ENCODE data around the gene GRIA4.
A peak's percentile ranks its signal among the peaks of the same experiment; 100 is the strongest.

GRIA4 gene

GRCh38 chr11:106017093-106017492 lies 407.2 kb downstream of the GRIA4 start:
- H3F3A ChIP-seq (ENCODE audit: insufficient read depth), result no peaks in the 10 kb centered on the region
- TF ChIP-seq EZH2phosphoT487 (conservative IDR thresholded peaks at IDR 0.05; ENCODE audit: low read length), result no peak
- TF ChIP-seq, protein P1, sequence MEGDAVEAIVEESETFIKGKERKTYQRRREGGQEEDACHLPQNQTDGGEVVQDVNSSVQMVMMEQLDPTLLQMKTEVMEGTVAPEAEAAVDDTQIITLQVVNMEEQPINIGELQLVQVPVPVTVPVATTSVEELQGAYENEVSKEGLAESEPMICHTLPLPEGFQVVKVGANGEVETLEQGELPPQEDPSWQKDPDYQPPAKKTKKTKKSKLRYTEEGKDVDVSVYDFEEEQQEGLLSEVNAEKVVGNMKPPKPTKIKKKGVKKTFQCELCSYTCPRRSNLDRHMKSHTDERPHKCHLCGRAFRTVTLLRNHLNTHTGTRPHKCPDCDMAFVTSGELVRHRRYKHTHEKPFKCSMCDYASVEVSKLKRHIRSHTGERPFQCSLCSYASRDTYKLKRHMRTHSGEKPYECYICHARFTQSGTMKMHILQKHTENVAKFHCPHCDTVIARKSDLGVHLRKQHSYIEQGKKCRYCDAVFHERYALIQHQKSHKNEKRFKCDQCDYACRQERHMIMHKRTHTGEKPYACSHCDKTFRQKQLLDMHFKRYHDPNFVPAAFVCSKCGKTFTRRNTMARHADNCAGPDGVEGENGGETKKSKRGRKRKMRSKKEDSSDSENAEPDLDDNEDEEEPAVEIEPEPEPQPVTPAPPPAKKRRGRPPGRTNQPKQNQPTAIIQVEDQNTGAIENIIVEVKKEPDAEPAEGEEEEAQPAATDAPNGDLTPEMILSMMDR (IDR thresholded peaks at IDR 0.05; ENCODE audit: insufficient read depth, low read length, poor library complexity, severe bottlenecking), result no peak
- no peak overlapping the region for H3K9ac ChIP-seq (ENCODE audit: low read length)
- peaks cover 11% of the 10 kb centered on the region; the same call in 1 of the 2 replicates for H3K36me3 ChIP-seq (ENCODE audit: low read length)
- H4K20me1 ChIP-seq (ENCODE audit: low read depth, low read length), result 0 out of 2 replicates have a peak, but pooled peaks cover 4% of the 10 kb centered on the region
- H3K79me2 ChIP-seq (ENCODE audit: insufficient read depth, low read length), result peaks cover 98% of the 10 kb centered on the region
- no peaks in the 10 kb centered on the region for H3K9me3 ChIP-seq (ENCODE audit: insufficient read depth, low read length)
- H2AFZ ChIP-seq (ENCODE audit: low read depth, low read length, severe bottlenecking), result no peak overlapping the region
- H3K27ac ChIP-seq (ENCODE audit: low read depth, low read length), result no peak overlapping the region
- H3K9me2 ChIP-seq (replicated peaks; ENCODE audit: insufficient read depth, low read length), result no peaks in the 10 kb centered on the region
- H3K4me3 ChIP-seq (ENCODE audit: insufficient read depth, low read length, poor library complexity, severe bottlenecking), result no peak overlapping the region
- no peaks in the 10 kb centered on the region for H3K27me3 ChIP-seq (ENCODE audit: low read length)
- peak overlapping the region; percentile 13 for H3K4me2 ChIP-seq (ENCODE audit: low read depth, low read length, poor library complexity, severe bottlenecking)

- no peaks in the 10 kb centered on the region for H3K27me3 ChIP-seq (ENCODE audit: low read length)
- peak overlapping the region; percentile 70 for H3K4me2 ChIP-seq (ENCODE audit: low read depth, low read length, poor library complexity, severe bottlenecking)
- H4K20me1 ChIP-seq (ENCODE audit: low read depth, low read length), result no peaks in the 10 kb centered on the region
- H3K9me3 ChIP-seq (ENCODE audit: insufficient read depth, low read length), result no peaks in the 10 kb centered on the region
- H3K9ac ChIP-seq (ENCODE audit: low read length), result peak overlapping the region; percentile 84
- H3K79me2 ChIP-seq (ENCODE audit: insufficient read depth, low read length), result peaks cover 55% of the 10 kb centered on the region
- peaks cover 6% of the 10 kb centered on the region; the same call in 1 of the 2 replicates for H3K36me3 ChIP-seq (ENCODE audit: low read length)
- H3K4me3 ChIP-seq (ENCODE audit: insufficient read depth, low read length, poor library complexity, severe bottlenecking), result peak overlapping the region; percentile 81
- H3K27ac ChIP-seq (ENCODE audit: low read depth, low read length), result peak overlapping the region; percentile 30
- H2AFZ ChIP-seq (ENCODE audit: low read depth, low read length, severe bottlenecking), result peak overlapping the region; percentile 55
- TF ChIP-seq, protein P1 (IDR thresholded peaks at IDR 0.05; ENCODE audit: insufficient read depth, low read length, poor library complexity, severe bottlenecking), result no peak
- TF ChIP-seq EZH2phosphoT487 (conservative IDR thresholded peaks at IDR 0.05; ENCODE audit: low read length), result no peak
- H3F3A ChIP-seq (ENCODE audit: insufficient read depth), result peaks cover 16% of the 10 kb centered on the region
- H3K9me2 ChIP-seq (replicated peaks; ENCODE audit: insufficient read depth, low read length), result no peaks in the 10 kb centered on the region
Observed at GRCh38 chr11:106021181-106021966, 411.5 kb downstream of the GRIA4 start.

GRCh38 chr11:106021967-106022794 lies 412.3 kb downstream of the GRIA4 start, which contains the start of gene MSANTD4:
Gene MSANTD4 (minus strand): TSS chr11:106022240. CDS start chr11:106010917, 11,323 bp downstream.
- Histone ChIP-seq H3K9me3 (ENCODE audit: insufficient read depth, low read length) (no peaks in the 10 kb centered on the region), H3F3A (ENCODE audit: insufficient read depth) (peaks cover 16% of the 10 kb centered on the region), H3K27me3 (ENCODE audit: low read length) (no peaks in the 10 kb centered on the region), H2AFZ (ENCODE audit: low read depth, low read length, severe bottlenecking) (peak within 1 kb of the TSS; percentile 93), H3K4me3 (ENCODE audit: insufficient read depth, low read length, poor library complexity, severe bottlenecking) (peak within 1 kb of the TSS; percentile 81), H3K36me3 (ENCODE audit: low read length) (peaks cover 4% of the 10 kb centered on the region; the same call in 1 of the 2 replicates), H4K20me1 (ENCODE audit: low read depth, low read length) (no peaks in the 10 kb centered on the region), H3K9ac (ENCODE audit: low read length) (peak within 1 kb of the TSS; percentile 84), H3K27ac (ENCODE audit: low read depth, low read length) (peak within 1 kb of the TSS; percentile 53), H3K79me2 (ENCODE audit: insufficient read depth, low read length) (peaks cover 47% of the 10 kb centered on the region), H3K4me2 (ENCODE audit: low read depth, low read length, poor library complexity, severe bottlenecking) (peak within 1 kb of the TSS; percentile 70), H3K9me2 (replicated peaks; ENCODE audit: insufficient read depth, low read length) (no peaks in the 10 kb centered on the region)
- TF ChIP-seq, protein P1 (IDR thresholded peaks at IDR 0.05; ENCODE audit: insufficient read depth, low read length, poor library complexity, severe bottlenecking), result no peak
- no peak for TF ChIP-seq EZH2phosphoT487 (conservative IDR thresholded peaks at IDR 0.05; ENCODE audit: low read length)
